NCI-H510A treated with DMSO at 0.1 percent for 48 hours (cell line): ENCODE results near the gene SLC25A30.
"Not testable (repeated sequence)": the region's sequence is repeated elsewhere in the genome, so short reads cannot be mapped to it uniquely, and the experiment has no call there.

Source experiments
- DNase-seq: peaks from one replicate; lab custom pipeline; 2025; lab: John Stamatoyannopoulos, UW

The SLC25A30 gene

DNA sequence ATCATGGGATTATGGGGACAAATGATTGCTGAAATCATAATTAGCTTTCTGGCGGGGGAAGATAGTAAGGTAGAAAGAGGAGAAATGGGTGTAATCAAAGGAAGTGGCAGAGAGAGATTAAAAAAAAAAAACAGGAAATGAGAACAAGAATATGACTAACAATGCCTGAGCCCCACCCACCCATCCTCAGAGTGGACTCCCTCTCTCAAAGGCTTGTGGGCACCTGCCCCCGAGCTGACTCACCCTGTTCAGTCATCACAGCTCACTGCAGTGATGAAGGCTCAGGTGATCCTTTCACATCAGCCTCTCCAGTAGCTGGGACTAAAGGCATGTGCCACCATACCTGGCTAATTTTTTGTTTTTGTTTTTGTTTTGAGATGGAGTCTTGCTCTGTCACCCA lies 50.8 kb downstream of the SLC25A30 start:
- DNase-seq, result no peak

DNA sequence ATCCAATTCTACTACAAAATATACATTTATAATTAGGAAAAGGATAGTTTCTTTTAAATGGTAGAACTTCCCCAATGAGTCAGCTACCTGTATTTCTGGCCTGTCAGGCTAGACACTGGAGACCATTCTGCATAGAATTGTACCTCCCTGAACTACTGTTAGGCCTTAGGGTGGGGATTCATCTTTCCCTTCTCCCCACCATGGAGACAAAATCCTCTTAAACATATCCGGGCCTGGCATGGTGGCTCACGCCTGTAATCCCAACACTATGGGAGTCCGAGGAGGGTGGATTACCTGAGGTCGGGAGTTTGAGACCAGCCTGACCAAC lies 52.7 kb downstream of the SLC25A30 start:
- DNase-seq, result no peak

DNA sequence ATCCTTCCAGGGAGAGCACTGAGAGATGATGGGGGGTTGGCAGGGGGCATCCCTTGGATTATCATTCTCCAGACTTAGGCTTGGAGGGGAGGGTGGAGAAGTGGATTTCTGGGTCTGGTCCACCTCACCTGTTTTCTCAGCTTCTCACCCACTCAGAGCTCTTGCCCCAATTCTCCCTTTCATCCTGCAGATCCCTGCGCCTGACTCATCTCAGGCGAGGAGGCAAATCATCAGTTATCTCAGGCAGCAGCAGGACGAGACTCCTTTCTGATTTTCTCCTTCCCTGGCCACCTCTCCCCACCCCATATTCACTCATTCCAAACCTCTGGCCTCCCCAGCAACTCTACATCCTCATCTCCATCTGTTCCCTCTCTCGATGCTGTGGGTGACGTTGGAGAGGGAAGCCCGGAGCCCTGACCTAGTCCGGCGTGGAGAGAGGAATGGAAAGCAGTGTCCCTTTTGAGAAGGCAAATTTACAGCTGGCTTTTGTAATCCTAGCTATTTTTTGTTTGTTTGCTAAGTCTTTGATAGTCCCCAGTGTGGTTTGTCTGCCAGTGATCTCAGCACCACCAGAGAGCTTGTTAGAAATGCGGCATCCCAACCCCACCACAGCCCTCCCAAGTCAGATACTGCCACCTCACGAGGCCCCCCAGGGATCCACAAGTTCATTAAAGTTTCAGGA lies 53.2 kb downstream of the SLC25A30 start:
- DNase-seq, result no peak

DNA sequence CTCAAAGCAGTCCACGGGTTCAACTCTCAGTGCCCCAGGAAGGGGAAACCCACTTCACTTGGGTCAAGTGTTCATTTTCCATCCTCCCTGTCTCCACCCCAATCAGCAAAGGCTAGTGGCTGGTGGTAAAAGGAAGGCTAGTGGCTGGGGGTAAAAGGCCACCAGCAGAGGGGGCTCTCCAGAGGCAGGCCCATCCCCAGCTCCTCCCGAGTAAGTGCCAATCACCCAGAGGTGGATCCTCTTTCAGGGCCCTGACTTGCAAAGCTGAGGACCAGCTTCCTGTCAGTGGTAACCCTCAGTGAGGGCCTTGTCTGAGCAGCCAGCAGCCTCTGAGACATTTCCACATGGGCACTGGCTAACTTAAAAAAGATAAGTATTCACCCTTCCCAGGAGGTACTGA lies 55.2 kb downstream of the SLC25A30 start:
- DNase-seq, result no peak

DNA sequence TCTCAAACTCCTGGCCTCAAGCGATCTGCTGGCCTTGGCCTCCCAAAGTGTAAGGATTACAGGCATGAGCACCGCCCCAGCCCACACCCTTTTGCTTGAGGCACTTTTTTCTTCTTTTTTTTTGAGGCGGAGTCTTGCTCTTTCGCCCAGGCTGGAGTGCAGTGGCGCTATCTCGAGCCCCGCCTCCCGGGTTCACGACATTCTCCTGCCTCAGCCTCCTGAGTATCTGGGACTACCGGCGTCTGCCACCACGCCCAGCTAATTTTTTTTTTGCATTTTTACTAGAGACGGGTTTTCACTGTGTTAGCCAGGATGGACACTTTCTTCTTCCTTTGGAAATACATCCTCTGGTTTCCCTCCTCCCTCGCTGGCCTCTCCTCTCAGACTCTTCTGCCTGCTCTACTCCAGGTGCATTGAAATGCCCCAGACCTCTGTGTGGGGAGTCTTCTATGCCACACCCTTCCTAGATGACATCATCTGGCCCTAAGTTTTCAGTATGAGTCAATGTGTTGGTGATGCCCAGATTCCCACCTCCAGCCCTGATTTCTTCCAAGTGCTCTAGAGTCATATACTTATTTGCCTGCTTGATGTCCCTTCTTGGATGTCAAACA lies 56.5 kb downstream of the SLC25A30 start:
- no peak for DNase-seq

DNA sequence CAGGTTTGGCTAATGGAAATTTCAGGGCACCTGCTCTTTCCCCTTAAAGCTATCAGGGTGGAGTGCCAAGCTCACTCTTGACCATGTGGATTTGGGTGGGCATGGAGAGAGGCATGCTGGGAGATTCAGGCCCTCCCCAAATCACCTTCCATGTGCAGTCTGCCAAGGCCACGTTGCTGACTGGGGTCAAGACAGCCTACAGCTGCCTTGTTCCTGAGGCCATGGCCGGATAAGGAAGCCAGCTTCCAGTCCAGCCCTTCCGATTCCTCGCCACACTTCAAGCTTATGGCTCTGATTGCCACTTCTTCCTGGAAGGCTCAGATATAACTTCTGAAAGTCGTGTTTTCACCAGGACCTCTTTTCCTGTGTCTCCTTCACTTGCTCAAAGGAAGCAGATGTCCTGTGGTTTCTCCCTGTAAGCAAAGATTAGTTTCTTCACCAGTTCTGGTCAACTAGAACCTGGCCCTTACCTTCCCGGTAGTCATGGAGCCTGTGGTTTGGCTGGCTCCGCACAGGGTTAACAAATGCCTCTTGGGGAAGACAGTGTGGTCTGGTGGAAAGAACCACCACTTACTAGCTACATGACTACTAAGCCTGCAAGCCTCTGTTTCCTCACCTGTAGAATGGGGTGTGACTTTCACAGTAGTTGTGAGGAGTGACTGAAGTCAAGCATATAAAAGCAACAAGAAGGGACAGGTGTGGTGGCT lies 61.1 kb downstream of the SLC25A30 start:
- DNase-seq, result no peak

DNA sequence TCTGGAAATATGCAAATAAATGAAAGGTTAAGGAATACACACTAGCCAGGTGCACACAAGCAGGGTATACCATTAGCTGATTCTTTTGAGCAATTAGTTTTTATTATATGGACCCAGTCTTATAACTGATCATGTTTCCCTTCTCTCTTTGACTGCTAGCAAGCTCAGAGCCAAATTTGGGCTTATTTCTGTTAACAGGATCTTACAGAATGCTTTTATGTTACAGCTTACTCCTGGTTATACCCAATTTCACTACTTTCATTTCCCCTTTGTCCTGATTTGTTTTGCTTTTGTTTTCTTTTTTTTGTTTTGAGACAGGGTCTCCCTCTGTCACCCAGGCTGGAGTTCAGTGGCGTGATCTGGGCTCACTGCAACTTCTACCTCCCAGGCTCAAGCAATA lies 64.3 kb downstream of the SLC25A30 start:
- DNase-seq, result no peak

DNA sequence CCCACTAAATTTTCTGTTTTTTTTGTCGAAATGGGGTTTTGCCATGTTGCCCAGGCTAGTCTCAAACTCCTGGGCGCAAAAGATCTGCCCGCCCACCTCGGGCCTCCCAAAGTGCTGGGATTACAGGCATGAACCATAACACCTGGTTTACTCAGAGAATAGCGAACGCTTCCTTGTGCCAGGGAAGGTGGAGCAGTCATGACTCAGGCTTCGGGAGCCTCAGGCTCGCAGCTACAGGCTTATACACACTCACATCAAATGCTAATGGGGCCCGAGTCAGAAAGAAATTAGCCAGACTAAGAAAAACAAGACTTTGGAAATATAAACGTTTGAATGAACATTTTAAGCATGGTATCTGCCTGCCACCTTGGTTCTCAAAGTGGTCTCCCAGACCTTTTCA lies 66.1 kb downstream of the SLC25A30 start:
- DNase-seq, result no peak

DNA sequence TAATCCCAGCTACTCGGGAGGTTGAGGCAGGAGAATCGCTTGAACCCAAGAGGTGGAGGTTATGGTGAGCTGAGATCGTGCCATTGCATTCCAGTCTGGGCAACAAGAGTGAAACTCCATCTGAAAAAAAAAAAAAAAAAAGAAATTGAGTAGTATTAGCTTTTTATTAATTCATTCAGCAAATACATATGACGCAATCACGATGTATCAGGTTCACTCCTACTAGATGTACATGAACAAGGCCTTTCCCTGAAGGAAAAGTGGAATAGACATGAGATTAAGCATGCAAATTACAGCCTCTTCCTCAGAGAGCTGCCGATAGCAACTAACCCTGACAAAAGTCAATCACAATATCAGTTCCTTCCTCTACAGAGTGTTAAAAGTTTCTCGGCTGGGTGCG lies 68.0 kb downstream of the SLC25A30 start:
- no peak for DNase-seq

DNA sequence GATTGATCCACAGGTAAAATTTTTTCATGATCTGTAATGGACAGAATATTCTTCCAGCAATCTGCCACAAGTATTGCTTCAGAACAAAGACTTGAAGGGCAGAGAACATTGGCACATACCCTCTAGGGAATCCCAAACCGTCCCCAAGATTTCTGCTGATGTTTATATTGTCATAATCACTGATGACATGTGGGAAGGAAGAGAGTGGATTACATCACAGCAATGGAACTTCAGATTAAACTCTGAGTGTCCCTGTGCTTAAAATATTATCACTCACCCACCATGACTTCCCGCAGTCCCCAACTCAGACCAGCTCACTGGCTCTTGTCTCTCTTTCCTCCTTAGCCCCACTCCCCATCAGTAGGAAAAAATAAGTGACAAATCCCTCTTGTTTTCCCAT lies 68.7 kb downstream of the SLC25A30 start:
- DNase-seq, result no peak

DNA sequence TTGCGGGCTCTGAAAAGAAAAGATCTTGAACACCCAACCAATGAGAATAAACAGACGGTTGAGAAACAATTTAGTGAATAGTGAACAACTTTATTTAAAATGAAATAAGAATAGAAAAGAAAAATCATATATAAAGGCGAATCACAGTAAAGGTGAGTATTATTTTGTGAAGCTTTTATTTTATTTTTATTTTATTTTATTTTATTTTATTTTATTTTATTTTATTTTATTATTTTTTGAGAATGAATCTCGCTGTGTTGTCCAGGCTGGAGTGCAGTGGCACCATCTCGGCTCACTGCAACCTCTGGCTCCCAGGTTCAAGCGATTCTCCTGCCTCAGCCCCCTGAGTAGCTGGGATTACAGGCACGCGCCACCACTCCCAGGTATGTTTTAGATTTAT lies 74.1 kb downstream of the SLC25A30 start:
- not testable (repeated sequence) for DNase-seq
